HCT116 (cell line): ENCODE measurements around the gene FHOD3. TPM values are rescaled to one million over a fixed set of nuclear protein-coding genes. Genes with fewer than 3 reads are reported as not detected.

Source experiments
- ATAC-seq: fragments of 200-7000 bp; cut with Tn5 transposase; 2 replicates; pipeline ENCODE4 v1.9.1; 2020; ENCODE audit warnings: mild to moderate bottlenecking, moderate library complexity
- BruUV-seq: library from RNA; stranded (reverse); fragments of 400-500 nt; replicated peaks from 2 replicates; lab custom pipeline; 2021; lab: Mats Ljungman, UMichigan
- CTCF ChIA-PET: fragments of 300-600 bp; sonication (Branson Sonifier 250); formaldehyde crosslinking; loops from one replicate; lab custom pipeline; 2021; ENCODE audit warnings: antibody characterized with exemption; lab: Charles Lee
- POLR2A ChIA-PET: fragments of 300-600, 350-600 bp; sonication (Branson Sonifier 250); formaldehyde crosslinking; loops from one replicate; lab custom pipeline; 2021; ENCODE audit warnings: antibody characterized with exemption; lab: Charles Lee
- RAD21 ChIA-PET, 2 experiments: fragments of 300-600 bp; sonication (Branson Sonifier 250); formaldehyde crosslinking; loops; one replicate each; lab custom pipeline; 2023; ENCODE audit warnings: low total read pairs in 2 of 2; ENCODE audit not compliant: uncharacterized antibody in 2 of 2, unreplicated experiment in 2 of 2, low non-redundant PET in 1 of 2; lab: Charles Lee
- DNase-seq: peaks from one replicate; pipeline ENCODE4 v3.0.0-alpha.2; 2010; ENCODE audit warnings: low read depth, low spot score
- H2AFZ ChIP-seq: fragments of 200-600 bp; shearing (Covaris generic), sonication (generic); 2 replicates; pipeline ENCODE4 v1.6.1; 2017; ENCODE audit warnings: low read depth, mixed run types, mixed read lengths, antibody characterized with exemption, low read length; ENCODE audit not compliant: poor library complexity, severe bottlenecking
- H3K27ac ChIP-seq: 2 replicates; pipeline ENCODE4 v1.5.1; 2012; ENCODE audit warnings: low read depth, low read length
- H3K27me3 ChIP-seq: fragments of 200-600 bp; sonication (generic); 2 replicates; pipeline ENCODE4 v1.6.1; 2016; ENCODE audit warnings: mixed run types, low read length, mixed read lengths; ENCODE audit not compliant: insufficient read depth
- H3K36me3 ChIP-seq, 2 experiments: fragments of 200-500 bp in 1 of 2; fragments of 200-600 bp in 1 of 2; sonication (Bioruptor generic) in 1 of 2; sonication (generic) in 1 of 2; 2 replicates each; pipeline versions ENCODE4 v1.5.1 to v1.6.1; 2014 to 2016; ENCODE audit warnings: low read length in 2 of 2, inconsistent platforms in 1 of 2, mixed read lengths in 1 of 2, mixed run types in 1 of 2; ENCODE audit not compliant: insufficient read depth in 2 of 2, control insufficient read depth in 1 of 2
- H3K4me1 ChIP-seq, 2 experiments: fragments of 200-600 bp in 1 of 2; sonication (generic) in 1 of 2; 2 replicates each; pipeline versions ENCODE4 v1.5.1 to v1.6.1; 2012 to 2017; ENCODE audit warnings: low read length in 2 of 2, inconsistent platforms in 1 of 2, mild to moderate bottlenecking in 1 of 2, mixed read lengths in 1 of 2, mixed run types in 1 of 2, moderate library complexity in 1 of 2; ENCODE audit not compliant: insufficient read depth in 2 of 2, control insufficient read depth in 1 of 2
- H3K4me2 ChIP-seq: fragments of 200-600 bp; sonication (generic); 2 replicates; pipeline ENCODE4 v1.6.1; 2017; ENCODE audit warnings: mixed run types, low read length, mixed read lengths
- H3K4me3 ChIP-seq, 2 experiments: fragments of 200-600 bp in 1 of 2; sonication (generic) in 1 of 2; replicated peaks in 1 of 2; 2 replicates each; pipeline ENCODE4 v1.5.1; 2011 to 2016; ENCODE audit warnings: low read length in 2 of 2, control low read depth in 1 of 2, low read depth in 1 of 2, mild to moderate bottlenecking in 1 of 2, mixed read lengths in 1 of 2, mixed run types in 1 of 2
- H3K79me2 ChIP-seq: fragments of 200-600 bp; sonication (generic); 2 replicates; pipeline ENCODE4 v1.6.1; 2017; ENCODE audit warnings: mild to moderate bottlenecking, mixed run types, low read length, moderate library complexity, mixed read lengths; ENCODE audit not compliant: insufficient read depth
- H3K9ac ChIP-seq: fragments of 200-600 bp; sonication (generic); 2 replicates; pipeline ENCODE4 v1.6.1; 2016; ENCODE audit warnings: low read length, mixed read lengths
- H3K9me2 ChIP-seq: fragments of 200-600 bp; sonication (generic), shearing (Covaris generic); 2 replicates; pipeline ENCODE4 v1.6.1; 2017; ENCODE audit warnings: mixed run types, mild to moderate bottlenecking, moderate library complexity; ENCODE audit not compliant: insufficient read depth
- H3K9me3 ChIP-seq, 2 experiments: fragments of 200-500 bp in 1 of 2; fragments of 200-600 bp in 1 of 2; sonication (Bioruptor generic) in 1 of 2; sonication (generic) in 1 of 2; 2 replicates each; pipeline ENCODE4 v1.6.1; 2014 to 2017; ENCODE audit warnings: low read length in 2 of 2, mixed read lengths in 2 of 2, inconsistent platforms in 1 of 2, low read depth in 1 of 2, mild to moderate bottlenecking in 1 of 2, mixed run types in 1 of 2, moderate library complexity in 1 of 2; ENCODE audit not compliant: control insufficient read depth in 1 of 2, insufficient read depth in 1 of 2
- H4K20me1 ChIP-seq: fragments of 200-600 bp; sonication (generic), shearing (Covaris generic); 2 replicates; pipeline ENCODE4 v1.6.1; 2017; ENCODE audit warnings: mixed run types, mild to moderate bottlenecking, moderate library complexity; ENCODE audit not compliant: insufficient read depth
- CBX3 ChIP-seq: IDR thresholded peaks from 2 replicates; pipeline ENCODE4 v1.6.1; 2012; ENCODE audit warnings: low read depth
- CEBPB ChIP-seq: IDR thresholded peaks from 2 replicates; pipeline ENCODE4 v1.6.1; 2012; ENCODE audit warnings: low read depth
- CTCF ChIP-seq, 3 experiments: fragments of 200-600 bp in 1 of 3; sonication (generic) in 1 of 3; IDR thresholded peaks in 2 of 3; conservative IDR thresholded peaks in 1 of 3; 2 replicates each; pipeline ENCODE4 v1.5.1; 2012 to 2017; ENCODE audit warnings: low read depth in 2 of 3, low read length in 2 of 3, antibody characterized with exemption in 1 of 3, borderline replicate concordance in 1 of 3, control low read depth in 1 of 3, mild to moderate bottlenecking in 1 of 3, mixed read lengths in 1 of 3, mixed run types in 1 of 3, moderate library complexity in 1 of 3; ENCODE audit not compliant: insufficient read depth in 1 of 3
- EGR1 ChIP-seq: IDR thresholded peaks from 2 replicates; pipeline ENCODE4 v1.6.1; 2012; ENCODE audit warnings: low read depth
- ELF1 ChIP-seq: IDR thresholded peaks from 2 replicates; pipeline ENCODE4 v1.6.1; 2012; ENCODE audit warnings: low read depth, borderline replicate concordance
- EZH2 ChIP-seq: fragments of 200-600 bp; sonication (generic); IDR thresholded peaks from 2 replicates; pipeline ENCODE4 v1.6.1; 2017; ENCODE audit warnings: antibody characterized with exemption, mixed run types
- EZH2phosphoT487 ChIP-seq: fragments of 200-600 bp; IDR thresholded peaks from 2 replicates; pipeline ENCODE4 v1.6.1; 2018; ENCODE audit warnings: antibody characterized with exemption, borderline replicate concordance
- JUND ChIP-seq: IDR thresholded peaks from 2 replicates; pipeline ENCODE4 v1.6.1; 2012
- POLR2AphosphoS5 ChIP-seq: IDR thresholded peaks from 2 replicates; pipeline ENCODE4 v1.6.1; 2011; ENCODE audit warnings: mild to moderate bottlenecking, low read depth, low read length, moderate library complexity
- RAD21 ChIP-seq: IDR thresholded peaks from 2 replicates; pipeline ENCODE4 v1.6.1; 2012; ENCODE audit warnings: low read depth, mild to moderate bottlenecking
- SRF ChIP-seq: IDR thresholded peaks from 2 replicates; pipeline ENCODE4 v1.6.1; 2012; ENCODE audit warnings: low read depth
- TCF7L2 ChIP-seq: IDR thresholded peaks from 2 replicates; pipeline ENCODE4 v1.7.0; 2011; ENCODE audit warnings: borderline replicate concordance, inconsistent platforms; ENCODE audit not compliant: insufficient read depth, insufficient read length; ENCODE audit errors: extremely low read depth
- YY1 ChIP-seq: IDR thresholded peaks from 2 replicates; pipeline ENCODE4 v1.6.1; 2011; ENCODE audit warnings: low read length, low read depth, moderate library complexity, mild to moderate bottlenecking; ENCODE audit not compliant: insufficient replicate concordance; ENCODE audit errors: extremely low read depth
- ZFX ChIP-seq: fragments of 450-650 bp; IDR thresholded peaks from 2 replicates; pipeline ENCODE4 v1.6.1; 2017
- ZNF274 ChIP-seq: fragments of 200-500 bp; sonication (Bioruptor generic); IDR thresholded peaks from 2 replicates; pipeline ENCODE4 v1.6.1; 2014; ENCODE audit warnings: mild to moderate bottlenecking, low read depth, low read length, inconsistent platforms
- intact Hi-C: fragments of 100-400 bp; cut with micrococcal nuclease; formaldehyde crosslinking; loops from 2 replicates; pipeline ENCODE4 v1.10.0; 2022
- total RNA-seq: library from RNA; stranded (reverse); gene quantifications from one replicate; pipeline ENCODE4 v1.2.1, GENCODE V29; 2021; ENCODE audit not compliant: unreplicated experiment
- TF ChIP-seq, protein P1 (sequence below): IDR thresholded peaks from 2 replicates; pipeline ENCODE4 v1.6.1; 2012
- TF ChIP-seq, protein P2 (sequence below): IDR thresholded peaks from 2 replicates; pipeline ENCODE4 v1.6.1; 2012
- TF ChIP-seq, protein P3 (sequence below): IDR thresholded peaks from 2 replicates; pipeline ENCODE4 v1.6.1; 2012; ENCODE audit warnings: low read depth

The FHOD3 gene
- total RNA-seq, 1 experiment from 2014 or later, result 4.0 TPM

- CTCF ChIA-PET, result no interaction called here
- no peak overlapping the region for H3K9ac ChIP-seq
- no peaks in the 10 kb centered on the region for H3K27me3 ChIP-seq
- no peaks in the 10 kb centered on the region for H3K4me1 ChIP-seq
- H3K79me2 ChIP-seq, result no peaks in the 10 kb centered on the region
- POLR2A ChIA-PET, result no interaction called here
- intact Hi-C loops, result no loop called here
- no peaks in the 10 kb centered on the region for H3K9me3 ChIP-seq
- H3K27ac ChIP-seq, result no peak overlapping the region
- BruUV-seq, result no TSS peak
- RAD21 ChIA-PET, result no interaction called here
- H3K4me3 ChIP-seq, result no peak overlapping the region
- no peak overlapping the region for H3K4me2 ChIP-seq
- TF ChIP-seq CEBPB, result no peak
- no peak for TF ChIP-seq CBX3
- TF ChIP-seq ZNF274, result no peak
- TF ChIP-seq ELF1, result no peak
- TF ChIP-seq EGR1, result no peak
- no peak for TF ChIP-seq ZFX
- no peak for TF ChIP-seq SRF
- TF ChIP-seq YY1, result no peak
- TF ChIP-seq, protein P1, sequence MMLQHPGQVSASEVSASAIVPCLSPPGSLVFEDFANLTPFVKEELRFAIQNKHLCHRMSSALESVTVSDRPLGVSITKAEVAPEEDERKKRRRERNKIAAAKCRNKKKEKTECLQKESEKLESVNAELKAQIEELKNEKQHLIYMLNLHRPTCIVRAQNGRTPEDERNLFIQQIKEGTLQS, result no peak
- no peak for TF ChIP-seq JUND
- no peak for TF ChIP-seq CTCF (IDR thresholded peaks at IDR 0.05 in 2 of 3, conservative IDR thresholded peaks at IDR 0.05 in 1 of 3; ENCODE audit: borderline replicate concordance in 1 of 3, insufficient read depth in 1 of 3, low read depth in 2 of 3, low read length in 2 of 3)
- TF ChIP-seq EZH2phosphoT487, result no peak
- TF ChIP-seq, protein P2, sequence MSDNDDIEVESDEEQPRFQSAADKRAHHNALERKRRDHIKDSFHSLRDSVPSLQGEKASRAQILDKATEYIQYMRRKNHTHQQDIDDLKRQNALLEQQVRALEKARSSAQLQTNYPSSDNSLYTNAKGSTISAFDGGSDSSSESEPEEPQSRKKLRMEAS, result no peak
- no peak for TF ChIP-seq POLR2AphosphoS5
- TF ChIP-seq TCF7L2, result no peak
- TF ChIP-seq RAD21, result no peak
- TF ChIP-seq, protein P3, sequence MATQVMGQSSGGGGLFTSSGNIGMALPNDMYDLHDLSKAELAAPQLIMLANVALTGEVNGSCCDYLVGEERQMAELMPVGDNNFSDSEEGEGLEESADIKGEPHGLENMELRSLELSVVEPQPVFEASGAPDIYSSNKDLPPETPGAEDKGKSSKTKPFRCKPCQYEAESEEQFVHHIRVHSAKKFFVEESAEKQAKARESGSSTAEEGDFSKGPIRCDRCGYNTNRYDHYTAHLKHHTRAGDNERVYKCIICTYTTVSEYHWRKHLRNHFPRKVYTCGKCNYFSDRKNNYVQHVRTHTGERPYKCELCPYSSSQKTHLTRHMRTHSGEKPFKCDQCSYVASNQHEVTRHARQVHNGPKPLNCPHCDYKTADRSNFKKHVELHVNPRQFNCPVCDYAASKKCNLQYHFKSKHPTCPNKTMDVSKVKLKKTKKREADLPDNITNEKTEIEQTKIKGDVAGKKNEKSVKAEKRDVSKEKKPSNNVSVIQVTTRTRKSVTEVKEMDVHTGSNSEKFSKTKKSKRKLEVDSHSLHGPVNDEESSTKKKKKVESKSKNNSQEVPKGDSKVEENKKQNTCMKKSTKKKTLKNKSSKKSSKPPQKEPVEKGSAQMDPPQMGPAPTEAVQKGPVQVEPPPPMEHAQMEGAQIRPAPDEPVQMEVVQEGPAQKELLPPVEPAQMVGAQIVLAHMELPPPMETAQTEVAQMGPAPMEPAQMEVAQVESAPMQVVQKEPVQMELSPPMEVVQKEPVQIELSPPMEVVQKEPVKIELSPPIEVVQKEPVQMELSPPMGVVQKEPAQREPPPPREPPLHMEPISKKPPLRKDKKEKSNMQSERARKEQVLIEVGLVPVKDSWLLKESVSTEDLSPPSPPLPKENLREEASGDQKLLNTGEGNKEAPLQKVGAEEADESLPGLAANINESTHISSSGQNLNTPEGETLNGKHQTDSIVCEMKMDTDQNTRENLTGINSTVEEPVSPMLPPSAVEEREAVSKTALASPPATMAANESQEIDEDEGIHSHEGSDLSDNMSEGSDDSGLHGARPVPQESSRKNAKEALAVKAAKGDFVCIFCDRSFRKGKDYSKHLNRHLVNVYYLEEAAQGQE, result no peak
- no peak for TF ChIP-seq EZH2
- no peak for DNase-seq
- no peak overlapping the region for H2AFZ ChIP-seq
- ATAC-seq, result no peak
- no peaks in the 10 kb centered on the region for H4K20me1 ChIP-seq
- H3K36me3 ChIP-seq, result no peaks in the 10 kb centered on the region
- H3K9me2 ChIP-seq, result no peaks in the 10 kb centered on the region
Observed at GRCh38 chr18:36535202-36535935, 237.9 kb downstream of the FHOD3 start.
